ENCODE data around the gene LRMDA.

DNA sequence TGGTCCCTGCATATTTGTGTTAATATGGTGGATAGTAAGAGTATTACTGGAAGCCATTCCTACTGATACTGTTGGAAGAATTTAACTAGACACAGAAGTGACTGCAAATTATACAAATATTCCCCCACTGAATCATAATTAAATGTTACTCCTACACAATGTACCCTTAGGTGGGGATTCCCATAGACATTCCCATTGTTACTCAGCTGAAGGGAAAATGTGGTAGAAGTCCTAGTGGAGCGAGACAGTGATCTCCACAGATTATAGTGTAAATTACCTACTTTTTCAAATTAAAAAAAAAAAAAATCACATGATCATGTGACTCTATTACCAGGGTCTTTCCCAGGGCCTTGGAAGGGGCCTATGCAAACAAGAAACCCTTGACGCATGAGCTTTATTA, 611.8 kb downstream of the LRMDA start:
- TF ChIP-seq, protein P1, sequence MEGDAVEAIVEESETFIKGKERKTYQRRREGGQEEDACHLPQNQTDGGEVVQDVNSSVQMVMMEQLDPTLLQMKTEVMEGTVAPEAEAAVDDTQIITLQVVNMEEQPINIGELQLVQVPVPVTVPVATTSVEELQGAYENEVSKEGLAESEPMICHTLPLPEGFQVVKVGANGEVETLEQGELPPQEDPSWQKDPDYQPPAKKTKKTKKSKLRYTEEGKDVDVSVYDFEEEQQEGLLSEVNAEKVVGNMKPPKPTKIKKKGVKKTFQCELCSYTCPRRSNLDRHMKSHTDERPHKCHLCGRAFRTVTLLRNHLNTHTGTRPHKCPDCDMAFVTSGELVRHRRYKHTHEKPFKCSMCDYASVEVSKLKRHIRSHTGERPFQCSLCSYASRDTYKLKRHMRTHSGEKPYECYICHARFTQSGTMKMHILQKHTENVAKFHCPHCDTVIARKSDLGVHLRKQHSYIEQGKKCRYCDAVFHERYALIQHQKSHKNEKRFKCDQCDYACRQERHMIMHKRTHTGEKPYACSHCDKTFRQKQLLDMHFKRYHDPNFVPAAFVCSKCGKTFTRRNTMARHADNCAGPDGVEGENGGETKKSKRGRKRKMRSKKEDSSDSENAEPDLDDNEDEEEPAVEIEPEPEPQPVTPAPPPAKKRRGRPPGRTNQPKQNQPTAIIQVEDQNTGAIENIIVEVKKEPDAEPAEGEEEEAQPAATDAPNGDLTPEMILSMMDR (IDR thresholded peaks at IDR 0.05) = no peak
- TF ChIP-seq POLR2AphosphoS5 (IDR thresholded peaks at IDR 0.05) (no peak), POLR2A (IDR thresholded peaks at IDR 0.05) (no peak)

Measured in transverse colon (tissue), 4 donors.